IMR-90 (cell line): ENCODE measurements around the gene ELL. TPM values are rescaled to one million over a fixed set of nuclear protein-coding genes. Genes with fewer than 3 reads are reported as not detected.
A peak's percentile ranks its signal among the peaks of the same experiment; 100 is the strongest.

ENCODE experiments used
- ATAC-seq: fragments of 200-7000 bp; cut with Tn5 transposase; 2 replicates; pipeline ENCODE4 v1.9.1; 2020; ENCODE audit warnings: low read depth, mild to moderate bottlenecking, moderate library complexity
- BruUV-seq: library from RNA; stranded (reverse); fragments of 400-500 nt; replicated peaks from 2 replicates; lab custom pipeline; 2021; lab: Mats Ljungman, UMichigan
- CTCF ChIA-PET: fragments of 300-600 bp; formaldehyde crosslinking; extraction: SDS; loops from one replicate; lab custom pipeline; 2021; ENCODE audit warnings: antibody characterized with exemption; lab: Yijun Ruan, JAX
- POLR2A ChIA-PET: fragments of 300-600 bp; sonication (Branson Sonifier 250); formaldehyde crosslinking; loops from one replicate; lab custom pipeline; 2022; ENCODE audit warnings: antibody characterized with exemption; ENCODE audit not compliant: unreplicated experiment; lab: Charles Lee
- DNase-seq: peaks from one replicate; pipeline ENCODE4 v3.0.0; 2013
- H2AFZ ChIP-seq: replicated peaks from 2 replicates; pipeline ENCODE3; 2013; ENCODE audit warnings: low read length, mild to moderate bottlenecking; ENCODE audit not compliant: poor library complexity
- H2AK5ac ChIP-seq: 2 replicates; pipeline ENCODE4 v1.6.1; 2013; ENCODE audit warnings: low read depth, low read length, inconsistent platforms
- H2AK9ac ChIP-seq: replicated peaks from 2 replicates; pipeline ENCODE3; 2013; ENCODE audit warnings: mild to moderate bottlenecking, low read depth, low read length, moderate library complexity; ENCODE audit not compliant: poor library complexity
- H2BK120ac ChIP-seq: 2 replicates; pipeline ENCODE4 v1.6.1; 2013; ENCODE audit warnings: low read depth, low read length, inconsistent platforms
- H2BK15ac ChIP-seq: 3 replicates; pipeline ENCODE4 v1.6.1; 2013; ENCODE audit warnings: low read depth, low read length, inconsistent platforms
- H2BK20ac ChIP-seq: 2 replicates; pipeline ENCODE4 v1.6.1; 2013; ENCODE audit warnings: low read depth, mild to moderate bottlenecking, inconsistent platforms, low read length, moderate library complexity
- H2BK5ac ChIP-seq: 2 replicates; pipeline ENCODE4 v1.6.1; 2013; ENCODE audit warnings: mild to moderate bottlenecking, low read depth, low read length, inconsistent platforms; ENCODE audit not compliant: poor library complexity, severe bottlenecking
- H3K14ac ChIP-seq: replicated peaks from 2 replicates; pipeline ENCODE4 v1.6.1; 2013; ENCODE audit warnings: low read depth, low read length, inconsistent platforms
- H3K18ac ChIP-seq: 2 replicates; pipeline ENCODE4 v1.6.1; 2013; ENCODE audit warnings: low read depth, low read length, control low read depth
- H3K23ac ChIP-seq: 2 replicates; pipeline ENCODE4 v1.6.1; 2013; ENCODE audit warnings: low read depth, low read length, inconsistent platforms
- H3K27ac ChIP-seq: 2 replicates; pipeline ENCODE4 v1.5.1; 2013; ENCODE audit warnings: mild to moderate bottlenecking, control low read depth, low read length; ENCODE audit not compliant: insufficient read depth
- H3K27me3 ChIP-seq: 2 replicates; pipeline ENCODE4 v1.6.1; 2013; ENCODE audit warnings: low read length; ENCODE audit not compliant: control insufficient read depth, insufficient read depth
- H3K36me3 ChIP-seq: 2 replicates; pipeline ENCODE4 v1.6.1; 2013; ENCODE audit warnings: low read length, mixed read lengths; ENCODE audit not compliant: control insufficient read depth, insufficient read depth
- H3K4ac ChIP-seq: 2 replicates; pipeline ENCODE4 v1.6.1; 2013; ENCODE audit warnings: low read depth, low read length, inconsistent platforms
- H3K4me1 ChIP-seq: 2 replicates; pipeline ENCODE4 v1.6.1; 2013; ENCODE audit warnings: low read length, mixed read lengths; ENCODE audit not compliant: control insufficient read depth, insufficient read depth
- H3K4me2 ChIP-seq: 2 replicates; pipeline ENCODE4 v1.6.1; 2013; ENCODE audit warnings: low read depth, mild to moderate bottlenecking, control low read depth, low read length, moderate library complexity
- H3K4me3 ChIP-seq: 2 replicates; pipeline ENCODE4 v1.5.1; 2013; ENCODE audit warnings: low read depth, mild to moderate bottlenecking, control low read depth, low read length, moderate library complexity; ENCODE audit not compliant: insufficient read depth
- H3K56ac ChIP-seq: 2 replicates; pipeline ENCODE4 v1.6.1; 2013; ENCODE audit warnings: low read length, inconsistent platforms; ENCODE audit not compliant: insufficient read depth; ENCODE audit errors: extremely low read depth
- H3K79me1 ChIP-seq, 2 experiments: 2 replicates each; pipeline ENCODE4 v1.6.1; 2013; ENCODE audit warnings: low read length in 2 of 2, inconsistent platforms in 1 of 2, low read depth in 1 of 2
- H3K9ac ChIP-seq: 2 replicates; pipeline ENCODE4 v1.6.1; 2013; ENCODE audit warnings: low read depth, low read length, control low read depth
- H3K9me1 ChIP-seq: 2 replicates; pipeline ENCODE4 v1.6.1; 2013; ENCODE audit warnings: low read length, inconsistent platforms; ENCODE audit not compliant: insufficient read depth
- H3K9me3 ChIP-seq: 2 replicates; pipeline ENCODE4 v1.6.1; 2013; ENCODE audit warnings: low read length; ENCODE audit not compliant: control insufficient read depth, insufficient read depth
- H4K20me1 ChIP-seq: 2 replicates; pipeline ENCODE4 v1.6.1; 2013; ENCODE audit warnings: low read length, inconsistent platforms; ENCODE audit not compliant: insufficient read depth
- H4K5ac ChIP-seq: 2 replicates; pipeline ENCODE4 v1.6.1; 2013; ENCODE audit warnings: mild to moderate bottlenecking, low read depth, low read length, control low read depth
- H4K8ac ChIP-seq, 2 experiments: 2 replicates each; pipeline ENCODE4 v1.6.1; 2013; ENCODE audit warnings: low read depth in 2 of 2, low read length in 2 of 2, control low read depth in 1 of 2, inconsistent platforms in 1 of 2
- H4K91ac ChIP-seq: 2 replicates; pipeline ENCODE4 v1.6.1; 2013; ENCODE audit warnings: low read depth, low read length, inconsistent platforms; ENCODE audit not compliant: insufficient read depth
- BHLHE40 ChIP-seq: fragments of 150-350 bp; IDR thresholded peaks from 2 replicates; pipeline ENCODE4 v1.6.1; 2016; ENCODE audit warnings: mild to moderate bottlenecking, low read depth, low read length
- CHD1 ChIP-seq: IDR thresholded peaks from 2 replicates; pipeline ENCODE4 v1.6.1; 2012; ENCODE audit warnings: low read depth, low read length, improper control_type of control experiment
- MAZ ChIP-seq: IDR thresholded peaks from 2 replicates; pipeline ENCODE4 v1.6.1; 2012; ENCODE audit warnings: low read depth, mild to moderate bottlenecking, low read length, improper control_type of control experiment, moderate library complexity, borderline replicate concordance
- MXI1 ChIP-seq: IDR thresholded peaks from 2 replicates; pipeline ENCODE4 v1.6.1; 2012; ENCODE audit warnings: low read depth, mild to moderate bottlenecking, low read length, moderate library complexity, borderline replicate concordance
- NFE2L2 ChIP-seq: fragments of 150-350 bp; IDR thresholded peaks from 2 replicates; pipeline ENCODE4 v1.6.1; 2016; ENCODE audit warnings: low read depth, mild to moderate bottlenecking, low read length
- RCOR1 ChIP-seq: IDR thresholded peaks from 2 replicates; pipeline ENCODE4 v1.6.1; 2012; ENCODE audit warnings: mild to moderate bottlenecking, low read length, improper control_type of control experiment; ENCODE audit not compliant: insufficient replicate concordance
- RFX5 ChIP-seq: IDR thresholded peaks from 2 replicates; pipeline ENCODE4 v1.8.0; 2012; ENCODE audit warnings: low read depth, mild to moderate bottlenecking, low read length, moderate library complexity
- SMC3 ChIP-seq: fragments of 150-350 bp; IDR thresholded peaks from 2 replicates; pipeline ENCODE4 v1.6.1; 2016; ENCODE audit warnings: low read depth, mild to moderate bottlenecking, antibody characterized with exemption, low read length, moderate library complexity
- WGBS, 2 experiments: methylation state at CpG; one replicate each; pipeline versions ENCODE4 v1.1.5 to v1.1.7; 2013; ENCODE audit warnings: missing lambda C conversion rate in 2 of 2; ENCODE audit not compliant: insufficient read length in 1 of 2; ENCODE audit errors: extremely low coverage in 2 of 2; 5-methylcytosine and 5-hydroxymethylcytosine counted together
- dilution Hi-C: fragments of 300-500 bp; cut with HindIII; formaldehyde crosslinking; loops from one replicate; pipeline ENCODE4 v1.14.3; 2018; ENCODE audit warnings: low sequenced_read_pairs; ENCODE audit not compliant: unreplicated experiment
- in situ Hi-C: fragments of 300-500 bp; cut with MboI; formaldehyde crosslinking; loops from 3 replicates; pipeline ENCODE4 v1.14.3; 2019; ENCODE audit warnings: low sequenced_read_pairs, inconsistent platforms, mixed read lengths
- intact Hi-C: fragments of 100-400 bp; cut with micrococcal nuclease; formaldehyde crosslinking; loops from 2 replicates; pipeline ENCODE4 v1.10.0; 2022
- polyA plus RNA-seq, 3 experiments: library from polyadenylated mRNA; depleted of rRNA; stranded (reverse); fragments of >200 nt; gene quantifications; 2 replicates each; pipeline ENCODE4 v1.2.3, GENCODE V29; 2012; ENCODE audit warnings: low replicate concordance in 1 of 3
- total RNA-seq: library from RNA; depleted of rRNA; stranded (reverse); fragments of >200 nt; gene quantifications from 2 replicates; pipeline ENCODE4 v1.2.3, GENCODE V29; 2012
- TF ChIP-seq, protein P1 (sequence below): fragments of 150-350 bp; IDR thresholded peaks from 2 replicates; pipeline ENCODE4 v1.6.1; 2017; ENCODE audit warnings: mild to moderate bottlenecking, antibody characterized with exemption, low read length, low read depth
- TF ChIP-seq, protein P2 (sequence below): fragments of 150-350 bp; IDR thresholded peaks from 2 replicates; pipeline ENCODE4 v1.6.1; 2016; ENCODE audit warnings: low read depth, mild to moderate bottlenecking, low read length, moderate library complexity, borderline replicate concordance

ELL gene
- total and polyA plus RNA-seq, 2 of the 4 experiments (the other 2 are of a cell fraction), result 6.3 to 13.1 TPM

DNA sequence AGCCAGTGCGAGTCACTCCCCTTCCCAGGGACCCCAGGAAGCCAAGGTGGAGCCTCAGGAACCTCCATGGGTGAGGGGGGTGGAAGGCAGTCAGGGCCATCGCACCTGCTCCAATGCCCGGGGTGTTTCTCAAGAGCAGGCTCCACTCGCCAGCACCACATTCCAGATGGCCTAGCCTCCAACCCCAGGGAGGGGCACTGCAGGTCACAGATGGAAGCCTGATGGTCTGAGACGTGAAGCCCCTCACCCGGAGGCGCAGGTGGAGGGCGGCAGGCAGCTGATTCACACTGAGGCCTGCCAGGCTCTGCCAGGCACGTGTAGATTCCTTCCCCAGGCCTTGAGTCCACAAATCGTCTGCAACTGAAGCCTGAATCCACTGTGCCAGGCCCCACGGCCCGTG lies 61.0 kb downstream of the ELL start:
- WGBS, 2 experiments, result 86% methylated on average over 8 of the region's 12 CpGs; no CpG with 5 or more reads in 1 of the 2 experiments
- intact Hi-C loops (no loop called here), in situ Hi-C loops (no loop called here), dilution Hi-C loops (no loop called here)
- H2AK5ac ChIP-seq, result peak overlapping the region; percentile 85
- H2AK9ac ChIP-seq, result peak overlapping the region; percentile 5
- peaks cover 74% of the 10 kb centered on the region for H4K20me1 ChIP-seq
- peak overlapping the region in 1 of 2 experiments; percentile 66; a peak in 1 of 4 replicates for H4K8ac ChIP-seq
- BruUV-seq, result no TSS peak
- H3K18ac ChIP-seq, result peak overlapping the region; percentile 69; the same call in 1 of the 2 replicates
- no peak overlapping the region for H3K56ac ChIP-seq
- H3K27ac ChIP-seq, result peak overlapping the region; percentile 64
- H3K14ac ChIP-seq, result peak overlapping the region; percentile 22
- no peak for ATAC-seq
- peak overlapping the region; percentile 11; the same call in 1 of the 2 replicates for H4K5ac ChIP-seq
- TF ChIP-seq NFE2L2 (no peak), MAZ (no peak), RFX5 (no peak), RCOR1 (no peak), BHLHE40 (no peak), CHD1 (no peak), MXI1 (no peak), SMC3 (no peak)
- TF ChIP-seq, protein P1, sequence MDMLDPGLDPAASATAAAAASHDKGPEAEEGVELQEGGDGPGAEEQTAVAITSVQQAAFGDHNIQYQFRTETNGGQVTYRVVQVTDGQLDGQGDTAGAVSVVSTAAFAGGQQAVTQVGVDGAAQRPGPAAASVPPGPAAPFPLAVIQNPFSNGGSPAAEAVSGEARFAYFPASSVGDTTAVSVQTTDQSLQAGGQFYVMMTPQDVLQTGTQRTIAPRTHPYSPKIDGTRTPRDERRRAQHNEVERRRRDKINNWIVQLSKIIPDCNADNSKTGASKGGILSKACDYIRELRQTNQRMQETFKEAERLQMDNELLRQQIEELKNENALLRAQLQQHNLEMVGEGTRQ, result no peak
- TF ChIP-seq, protein P2, sequence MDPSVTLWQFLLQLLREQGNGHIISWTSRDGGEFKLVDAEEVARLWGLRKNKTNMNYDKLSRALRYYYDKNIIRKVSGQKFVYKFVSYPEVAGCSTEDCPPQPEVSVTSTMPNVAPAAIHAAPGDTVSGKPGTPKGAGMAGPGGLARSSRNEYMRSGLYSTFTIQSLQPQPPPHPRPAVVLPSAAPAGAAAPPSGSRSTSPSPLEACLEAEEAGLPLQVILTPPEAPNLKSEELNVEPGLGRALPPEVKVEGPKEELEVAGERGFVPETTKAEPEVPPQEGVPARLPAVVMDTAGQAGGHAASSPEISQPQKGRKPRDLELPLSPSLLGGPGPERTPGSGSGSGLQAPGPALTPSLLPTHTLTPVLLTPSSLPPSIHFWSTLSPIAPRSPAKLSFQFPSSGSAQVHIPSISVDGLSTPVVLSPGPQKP, result no peak
- no peak overlapping the region for H3K4me2 ChIP-seq
- peak overlapping the region; percentile 22; the same call in 1 of the 2 replicates for H3K9ac ChIP-seq
- ChIA-PET CTCF (interaction anchor here (1.3 kb wide), 1 partner anchor 60 kb away, joined by 4 read pairs; no protein-coding TSS in a partner anchor), POLR2A (no interaction called here)
- H3K4me1 ChIP-seq, result peaks cover 29% of the 10 kb centered on the region
- peaks cover 59% of the 10 kb centered on the region for H3K36me3 ChIP-seq
- 0 out of 2 replicates have a peak overlapping the region, but pooled peaks have one; percentile 11 for H2BK20ac ChIP-seq
- H3K27me3 ChIP-seq, result no peaks in the 10 kb centered on the region
- DNase-seq, result no peak
- H3K79me1 ChIP-seq, result peaks cover 16 to 81% of the 10 kb centered on the region in 2 experiments
- peak overlapping the region; percentile 17 for H2AFZ ChIP-seq
- H2BK5ac ChIP-seq, result peak overlapping the region; percentile 54
- H3K9me1 ChIP-seq, result peaks cover 35% of the 10 kb centered on the region
- peaks cover 3% of the 10 kb centered on the region; the same call in 1 of the 2 replicates for H3K9me3 ChIP-seq
- peak overlapping the region; percentile 6 for H3K23ac ChIP-seq
- no peak overlapping the region for H2BK15ac ChIP-seq
- peak overlapping the region; percentile 69 for H3K4ac ChIP-seq
- H3K4me3 ChIP-seq, result no peak overlapping the region
- H4K91ac ChIP-seq, result peak overlapping the region; percentile 58
- 0 out of 2 replicates have a peak overlapping the region, but pooled peaks have one; percentile 1 for H2BK120ac ChIP-seq
